ENCODE results near the gene RABEPK. TPM values are rescaled to one million over a fixed set of nuclear protein-coding genes. Genes with fewer than 3 reads are reported as not detected.
"Not testable (repeated sequence)": the region's sequence is repeated elsewhere in the genome, so short reads cannot be mapped to it uniquely, and the experiment has no call there.

The RABEPK gene, protein sequence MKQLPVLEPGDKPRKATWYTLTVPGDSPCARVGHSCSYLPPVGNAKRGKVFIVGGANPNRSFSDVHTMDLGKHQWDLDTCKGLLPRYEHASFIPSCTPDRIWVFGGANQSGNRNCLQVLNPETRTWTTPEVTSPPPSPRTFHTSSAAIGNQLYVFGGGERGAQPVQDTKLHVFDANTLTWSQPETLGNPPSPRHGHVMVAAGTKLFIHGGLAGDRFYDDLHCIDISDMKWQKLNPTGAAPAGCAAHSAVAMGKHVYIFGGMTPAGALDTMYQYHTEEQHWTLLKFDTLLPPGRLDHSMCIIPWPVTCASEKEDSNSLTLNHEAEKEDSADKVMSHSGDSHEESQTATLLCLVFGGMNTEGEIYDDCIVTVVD
- polyA plus RNA-seq = 10 to 100 TPM; 10.8 to 17.7 TPM

DNA sequence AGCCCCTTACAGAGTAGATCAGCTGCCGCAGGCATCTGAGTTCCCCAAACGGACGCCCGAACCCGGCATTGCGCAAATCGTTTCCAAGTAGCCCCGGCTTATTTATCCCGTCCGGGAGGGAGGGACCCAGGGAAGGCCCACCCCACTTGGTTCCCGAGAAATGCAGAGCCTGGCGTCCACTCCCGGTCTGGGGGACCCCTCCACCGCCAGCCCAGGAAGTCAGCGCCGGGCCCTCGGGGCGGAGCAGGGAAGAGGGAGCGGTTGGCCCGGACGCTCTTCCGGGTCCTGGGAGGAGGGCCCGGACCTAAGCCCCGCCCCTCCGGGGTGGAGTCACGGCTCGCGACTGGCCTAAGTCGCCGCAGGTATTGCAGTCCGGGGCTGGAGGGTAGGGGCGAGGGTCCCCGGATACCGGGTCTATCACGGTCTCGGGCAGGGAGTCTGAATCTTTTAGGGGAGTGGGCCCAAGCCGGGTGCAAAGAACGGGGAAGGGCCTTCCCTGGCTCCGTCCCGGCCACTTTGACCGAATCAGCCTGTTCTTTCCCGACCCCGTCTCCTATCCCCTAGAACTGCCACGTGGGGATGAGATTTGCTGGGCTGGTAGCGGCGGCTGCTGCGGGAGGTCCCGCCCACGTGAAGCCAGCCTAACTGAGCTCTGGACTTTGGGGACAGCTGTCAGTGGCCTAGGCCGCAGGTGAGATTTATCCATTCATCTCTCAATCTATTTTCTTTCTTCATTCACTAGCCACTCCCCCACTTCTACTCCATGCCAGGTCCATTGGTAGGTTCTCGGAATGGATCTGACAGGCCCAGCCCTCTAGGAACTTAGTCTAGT is at the start of gene RABEPK:
TSS of gene RABEPK (plus strand) at position 327 of the 832 bp plus-strand sequence. CDS start 2,472 bp downstream, outside the sequence.
- H3K4me3 ChIP-seq (ENCODE audit: low read depth in 1 of 2, low read length in 2 of 2) = peak within 1 kb of the TSS; percentile 64 to 90
- no peaks in the 10 kb centered on the region for H3K27me3 ChIP-seq (ENCODE audit: control insufficient read depth in 1 of 2, insufficient read depth in 2 of 2, low read length in 2 of 2)
- H3K4me1 ChIP-seq (ENCODE audit: control insufficient read depth in 2 of 2, insufficient read depth in 2 of 2, low read length in 1 of 2) = no peaks in the 10 kb centered on the region
- WGBS, 2 donors = 0 to 1% methylated on average over 43 to 51 of the region's 51 CpGs
- no peaks in the 10 kb centered on the region for H3K9me3 ChIP-seq (ENCODE audit: control insufficient read depth in 2 of 2, insufficient read depth in 1 of 2, low read depth in 1 of 2, low read length in 1 of 2)
- H3K36me3 ChIP-seq (ENCODE audit: control insufficient read depth in 2 of 2, insufficient read depth in 2 of 2, low read length in 1 of 2) = no peaks in the 10 kb centered on the region
- H3K27ac ChIP-seq (ENCODE audit: low read depth in 2 of 2, low read length in 1 of 2) = peak within 1 kb of the TSS; percentile 94 to 95

DNA sequence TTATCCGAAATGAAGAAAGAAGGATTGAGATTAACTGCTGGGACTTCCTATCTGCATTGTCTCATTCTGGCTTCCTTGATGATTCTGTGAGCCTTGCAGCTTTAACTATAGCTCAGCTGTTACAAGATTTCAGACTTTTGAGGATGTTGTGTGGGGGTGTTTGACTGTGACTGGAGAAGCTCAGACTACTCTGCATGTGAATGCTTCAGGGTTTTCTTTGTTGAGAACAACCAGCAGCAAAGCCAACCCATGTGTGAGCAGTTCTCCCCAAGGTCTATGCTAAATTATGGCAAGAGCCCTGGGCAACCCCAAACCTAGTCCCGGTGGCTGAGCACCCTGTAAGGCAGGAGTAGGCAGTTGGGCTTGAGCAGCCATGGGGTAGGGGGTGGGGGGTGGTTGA is 48.6 kb upstream of the RABEPK start:
- Histone ChIP-seq H3K4me3 (ENCODE audit: low read depth in 1 of 2, low read length in 2 of 2) (no peak overlapping the region), H3K9me3 (ENCODE audit: control insufficient read depth in 2 of 2, insufficient read depth in 1 of 2, low read depth in 1 of 2, low read length in 1 of 2) (no peaks in the 10 kb centered on the region), H3K36me3 (ENCODE audit: control insufficient read depth in 2 of 2, insufficient read depth in 2 of 2, low read length in 1 of 2) (peaks cover 10% of the 10 kb centered on the region in 2 donors), H3K27ac (ENCODE audit: low read depth in 2 of 2, low read length in 1 of 2) (no peak overlapping the region), H3K27me3 (ENCODE audit: control insufficient read depth in 1 of 2, insufficient read depth in 2 of 2, low read length in 2 of 2) (no peaks in the 10 kb centered on the region), H3K4me1 (ENCODE audit: control insufficient read depth in 2 of 2, insufficient read depth in 2 of 2, low read length in 1 of 2) (no peaks in the 10 kb centered on the region)
- 93% methylated on average over 2 of the region's 2 CpGs for WGBS, 2 donors

DNA sequence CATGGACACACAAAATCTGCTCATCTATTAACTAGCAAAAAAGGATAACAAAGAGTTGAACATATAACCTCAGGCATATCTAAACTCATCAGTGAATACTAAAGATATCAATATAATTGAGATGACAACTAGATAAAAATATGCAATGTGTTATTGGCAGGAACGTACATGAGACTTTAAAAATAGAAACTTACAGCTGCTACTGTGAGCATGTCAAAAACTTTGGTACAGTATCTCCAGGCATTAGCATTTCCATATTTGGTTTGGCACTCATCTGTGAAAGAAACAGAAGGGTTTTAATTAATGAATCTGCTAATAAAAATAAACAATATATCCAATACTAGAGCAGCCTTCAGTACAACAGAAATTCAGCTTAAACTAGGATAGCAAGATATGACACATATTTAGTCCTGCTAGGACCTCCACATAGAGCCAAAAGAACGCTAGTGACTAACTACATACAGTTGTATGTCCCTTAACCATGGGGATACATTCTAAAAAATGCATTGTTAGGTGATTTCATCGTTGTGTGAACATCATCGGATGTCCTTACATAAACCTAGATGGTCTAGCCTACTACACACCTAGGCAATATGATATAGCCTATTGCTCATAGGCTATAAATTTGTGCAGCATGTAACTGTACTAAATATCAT is 46.5 kb upstream of the RABEPK start:
- no peak overlapping the region for H3K27ac ChIP-seq (ENCODE audit: low read depth in 2 of 2, low read length in 1 of 2)
- peaks cover 10% of the 10 kb centered on the region in 2 donors for H3K36me3 ChIP-seq (ENCODE audit: control insufficient read depth in 2 of 2, insufficient read depth in 2 of 2, low read length in 1 of 2)
- WGBS, 2 donors = 76 to 82% methylated on average over 4 of the region's 4 CpGs
- no peaks in the 10 kb centered on the region for H3K4me1 ChIP-seq (ENCODE audit: control insufficient read depth in 2 of 2, insufficient read depth in 2 of 2, low read length in 1 of 2)
- H3K27me3 ChIP-seq (ENCODE audit: control insufficient read depth in 1 of 2, insufficient read depth in 2 of 2, low read length in 2 of 2) = no peaks in the 10 kb centered on the region
- no peaks in the 10 kb centered on the region for H3K9me3 ChIP-seq (ENCODE audit: control insufficient read depth in 2 of 2, insufficient read depth in 1 of 2, low read depth in 1 of 2, low read length in 1 of 2)
- no peak overlapping the region for H3K4me3 ChIP-seq (ENCODE audit: low read depth in 1 of 2, low read length in 2 of 2)

DNA sequence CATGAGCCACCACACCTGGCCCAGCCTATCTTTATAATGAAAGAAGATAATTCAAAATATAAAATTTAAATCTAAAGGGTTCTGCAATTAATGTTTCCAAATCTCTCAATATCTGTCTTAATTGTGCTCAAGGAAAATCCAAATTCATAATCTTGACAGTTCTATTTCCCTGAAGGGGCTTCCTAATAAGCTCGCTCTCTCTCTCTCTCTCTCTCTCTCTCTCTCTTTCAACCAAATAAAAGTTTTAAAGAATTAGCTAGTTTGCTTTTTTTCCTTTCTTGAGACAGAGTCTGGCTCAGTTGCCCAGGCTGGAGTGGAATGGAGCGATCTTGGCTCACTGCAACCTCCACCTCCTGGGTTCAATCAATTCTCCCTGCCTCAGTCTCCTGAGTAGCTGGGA is 43.8 kb upstream of the RABEPK start:
- no peaks in the 10 kb centered on the region for H3K27me3 ChIP-seq (ENCODE audit: control insufficient read depth in 1 of 2, insufficient read depth in 2 of 2, low read length in 2 of 2)
- no peak overlapping the region for H3K27ac ChIP-seq (ENCODE audit: low read depth in 2 of 2, low read length in 1 of 2)
- H3K4me3 ChIP-seq (ENCODE audit: low read depth in 1 of 2, low read length in 2 of 2) = no peak overlapping the region
- peaks cover 2 to 5% of the 10 kb centered on the region in 2 donors for H3K36me3 ChIP-seq (ENCODE audit: control insufficient read depth in 2 of 2, insufficient read depth in 2 of 2, low read length in 1 of 2)
- 97 to 100% methylated on average over 2 of the region's 2 CpGs for WGBS, 2 donors
- H3K4me1 ChIP-seq (ENCODE audit: control insufficient read depth in 2 of 2, insufficient read depth in 2 of 2, low read length in 1 of 2) = no peaks in the 10 kb centered on the region
- H3K9me3 ChIP-seq (ENCODE audit: control insufficient read depth in 2 of 2, insufficient read depth in 1 of 2, low read depth in 1 of 2, low read length in 1 of 2) = no peaks in the 10 kb centered on the region

DNA sequence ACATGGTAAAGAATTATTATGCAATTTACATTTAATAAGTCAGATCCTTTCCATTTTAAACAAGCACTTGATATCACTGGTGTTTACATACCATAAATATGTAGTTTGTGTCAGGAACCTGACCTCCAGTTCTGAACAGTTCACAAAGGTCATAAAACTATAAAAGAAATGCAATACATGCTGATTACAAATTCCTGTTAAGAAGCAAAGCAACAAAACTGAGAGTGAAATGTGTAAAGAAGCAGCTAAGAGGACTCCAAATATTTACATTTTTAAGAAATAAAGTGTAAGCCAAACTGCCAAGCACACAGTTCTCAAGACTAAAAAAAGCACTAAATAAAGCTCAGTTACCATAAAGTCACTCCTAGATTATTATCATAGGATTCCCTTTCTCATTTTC is 39.6 kb upstream of the RABEPK start:
- Histone ChIP-seq H3K9me3 (ENCODE audit: control insufficient read depth in 2 of 2, insufficient read depth in 1 of 2, low read depth in 1 of 2, low read length in 1 of 2) (no peaks in the 10 kb centered on the region), H3K36me3 (ENCODE audit: control insufficient read depth in 2 of 2, insufficient read depth in 2 of 2, low read length in 1 of 2) (no peaks in the 10 kb centered on the region), H3K27me3 (ENCODE audit: control insufficient read depth in 1 of 2, insufficient read depth in 2 of 2, low read length in 2 of 2) (no peaks in the 10 kb centered on the region), H3K4me1 (ENCODE audit: control insufficient read depth in 2 of 2, insufficient read depth in 2 of 2, low read length in 1 of 2) (no peaks in the 10 kb centered on the region), H3K4me3 (ENCODE audit: low read depth in 1 of 2, low read length in 2 of 2) (no peak overlapping the region), H3K27ac (ENCODE audit: low read depth in 2 of 2, low read length in 1 of 2) (no peak overlapping the region)

DNA sequence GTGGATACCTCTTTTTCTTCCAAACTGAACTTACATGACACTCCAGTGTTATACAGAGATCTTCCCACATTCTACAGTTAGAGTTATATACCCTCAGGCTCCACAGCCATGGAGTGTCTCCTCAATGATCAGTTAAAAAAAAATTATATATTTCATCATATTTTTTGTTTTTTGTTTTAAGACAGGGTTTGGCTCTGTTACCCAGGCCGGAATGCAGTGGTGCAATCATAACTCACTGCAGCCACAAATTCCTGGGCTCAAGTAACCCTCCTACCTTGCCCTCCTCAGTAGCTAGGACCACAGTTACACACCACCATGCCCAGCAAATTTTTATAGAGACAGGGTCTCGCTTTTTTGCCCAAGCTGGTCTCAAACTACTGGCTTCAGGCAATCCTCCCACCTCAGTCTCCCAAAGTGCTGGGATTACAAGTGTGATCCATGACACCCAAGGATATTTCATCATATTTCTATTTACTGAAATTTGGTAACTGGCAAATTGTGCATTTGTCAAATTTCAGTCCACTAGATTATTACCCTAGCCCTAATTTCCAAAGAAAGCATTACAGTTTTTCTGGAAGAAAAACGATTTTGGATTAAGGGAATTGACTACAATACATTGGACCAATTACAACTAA is 38.9 kb upstream of the RABEPK start:
- 67 to 68% methylated on average over 3 of the region's 3 CpGs for WGBS, 2 donors
- Histone ChIP-seq H3K4me1 (ENCODE audit: control insufficient read depth in 2 of 2, insufficient read depth in 2 of 2, low read length in 1 of 2) (no peaks in the 10 kb centered on the region), H3K36me3 (ENCODE audit: control insufficient read depth in 2 of 2, insufficient read depth in 2 of 2, low read length in 1 of 2) (no peaks in the 10 kb centered on the region), H3K9me3 (ENCODE audit: control insufficient read depth in 2 of 2, insufficient read depth in 1 of 2, low read depth in 1 of 2, low read length in 1 of 2) (no peaks in the 10 kb centered on the region), H3K27ac (ENCODE audit: low read depth in 2 of 2, low read length in 1 of 2) (no peak overlapping the region), H3K27me3 (ENCODE audit: control insufficient read depth in 1 of 2, insufficient read depth in 2 of 2, low read length in 2 of 2) (no peaks in the 10 kb centered on the region), H3K4me3 (ENCODE audit: low read depth in 1 of 2, low read length in 2 of 2) (no peak overlapping the region)

DNA sequence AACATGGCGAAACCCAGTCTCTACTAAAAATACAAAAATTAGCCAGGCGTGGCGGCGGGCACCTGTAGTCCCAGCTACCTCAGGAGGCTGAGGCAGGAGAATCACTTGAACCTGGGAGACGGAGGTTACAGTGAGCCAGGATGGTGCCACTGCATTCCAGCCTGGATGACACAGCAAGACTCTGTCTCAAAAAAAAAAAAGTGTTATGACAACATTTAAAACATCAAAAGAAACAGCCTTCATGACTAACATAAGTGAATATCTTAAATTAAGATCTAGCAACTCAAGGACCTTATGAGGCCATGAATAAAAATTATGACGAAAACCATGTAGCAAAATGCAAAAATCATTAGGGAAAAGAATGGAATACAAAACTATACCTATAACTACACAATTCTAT is 37.5 kb upstream of the RABEPK start:
- not testable (repeated sequence) for H3K27me3 ChIP-seq (ENCODE audit: control insufficient read depth in 1 of 2, insufficient read depth in 2 of 2, low read length in 2 of 2); H3K36me3 ChIP-seq (ENCODE audit: control insufficient read depth in 2 of 2, insufficient read depth in 2 of 2, low read length in 1 of 2); H3K4me1 ChIP-seq (ENCODE audit: control insufficient read depth in 2 of 2, insufficient read depth in 2 of 2, low read length in 1 of 2); H3K27ac ChIP-seq (ENCODE audit: low read depth in 2 of 2, low read length in 1 of 2); H3K9me3 ChIP-seq (ENCODE audit: control insufficient read depth in 2 of 2, insufficient read depth in 1 of 2, low read depth in 1 of 2, low read length in 1 of 2); H3K4me3 ChIP-seq (ENCODE audit: low read depth in 1 of 2, low read length in 2 of 2)
- 93 to 94% methylated on average over 6 of the region's 6 CpGs for WGBS, 2 donors

DNA sequence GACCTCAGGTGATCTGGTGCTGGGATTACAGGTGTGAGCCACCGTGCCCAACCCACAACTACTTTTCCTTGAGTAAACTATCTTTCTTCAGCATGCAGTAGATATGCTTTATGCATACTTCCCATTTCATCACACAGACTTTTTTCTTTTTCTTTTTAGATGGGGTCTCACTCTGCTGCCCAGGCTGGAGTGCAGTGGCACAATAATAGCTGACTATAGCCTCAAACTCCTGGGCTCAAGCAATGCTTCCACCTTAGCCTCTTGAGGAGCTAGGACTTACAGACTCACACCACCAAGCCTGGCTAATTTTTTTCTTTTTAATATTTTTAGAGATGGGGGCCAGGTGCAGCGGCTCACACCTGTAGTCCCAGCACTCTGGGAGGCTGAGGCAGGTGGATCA is 33.6 kb upstream of the RABEPK start:
- H3K27ac ChIP-seq (ENCODE audit: low read depth in 2 of 2, low read length in 1 of 2) = no peak overlapping the region
- no peaks in the 10 kb centered on the region for H3K36me3 ChIP-seq (ENCODE audit: control insufficient read depth in 2 of 2, insufficient read depth in 2 of 2, low read length in 1 of 2)
- H3K27me3 ChIP-seq (ENCODE audit: control insufficient read depth in 1 of 2, insufficient read depth in 2 of 2, low read length in 2 of 2) = no peaks in the 10 kb centered on the region
- WGBS, 2 donors = 74 to 99% methylated on average over 2 of the region's 2 CpGs
- H3K4me1 ChIP-seq (ENCODE audit: control insufficient read depth in 2 of 2, insufficient read depth in 2 of 2, low read length in 1 of 2) = no peaks in the 10 kb centered on the region
- no peak overlapping the region for H3K4me3 ChIP-seq (ENCODE audit: low read depth in 1 of 2, low read length in 2 of 2)
- H3K9me3 ChIP-seq (ENCODE audit: control insufficient read depth in 2 of 2, insufficient read depth in 1 of 2, low read depth in 1 of 2, low read length in 1 of 2) = no peaks in the 10 kb centered on the region

DNA sequence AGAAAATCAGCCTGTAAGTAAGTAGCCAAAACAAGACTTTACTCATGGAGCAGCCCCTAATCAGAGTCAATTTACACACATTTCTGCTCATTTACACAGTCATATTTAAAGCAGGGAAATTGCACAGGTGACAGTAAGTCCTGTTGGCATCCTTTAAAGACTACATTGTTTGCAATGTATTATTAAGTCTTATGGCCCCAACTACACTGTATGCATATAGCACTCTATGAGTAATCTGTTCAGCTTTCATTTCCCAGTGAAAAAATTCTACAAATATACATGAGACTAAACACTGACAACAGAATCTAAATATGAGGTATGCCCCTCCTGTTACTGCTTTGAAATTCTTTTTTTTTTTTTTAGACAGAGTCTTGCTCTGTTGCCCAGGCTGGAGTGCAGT is 30.4 kb upstream of the RABEPK start:
- H3K36me3 ChIP-seq (ENCODE audit: control insufficient read depth in 2 of 2, insufficient read depth in 2 of 2, low read length in 1 of 2) = no peaks in the 10 kb centered on the region
- no peaks in the 10 kb centered on the region for H3K9me3 ChIP-seq (ENCODE audit: control insufficient read depth in 2 of 2, insufficient read depth in 1 of 2, low read depth in 1 of 2, low read length in 1 of 2)
- H3K27me3 ChIP-seq (ENCODE audit: control insufficient read depth in 1 of 2, insufficient read depth in 2 of 2, low read length in 2 of 2) = no peaks in the 10 kb centered on the region
- no peak overlapping the region for H3K27ac ChIP-seq (ENCODE audit: low read depth in 2 of 2, low read length in 1 of 2)
- no peak overlapping the region for H3K4me3 ChIP-seq (ENCODE audit: low read depth in 1 of 2, low read length in 2 of 2)
- peaks cover 0 to 2% of the 10 kb centered on the region in 2 donors for H3K4me1 ChIP-seq (ENCODE audit: control insufficient read depth in 2 of 2, insufficient read depth in 2 of 2, low read length in 1 of 2)
